ENCODE measurements around the gene PPM1J.

DNA sequence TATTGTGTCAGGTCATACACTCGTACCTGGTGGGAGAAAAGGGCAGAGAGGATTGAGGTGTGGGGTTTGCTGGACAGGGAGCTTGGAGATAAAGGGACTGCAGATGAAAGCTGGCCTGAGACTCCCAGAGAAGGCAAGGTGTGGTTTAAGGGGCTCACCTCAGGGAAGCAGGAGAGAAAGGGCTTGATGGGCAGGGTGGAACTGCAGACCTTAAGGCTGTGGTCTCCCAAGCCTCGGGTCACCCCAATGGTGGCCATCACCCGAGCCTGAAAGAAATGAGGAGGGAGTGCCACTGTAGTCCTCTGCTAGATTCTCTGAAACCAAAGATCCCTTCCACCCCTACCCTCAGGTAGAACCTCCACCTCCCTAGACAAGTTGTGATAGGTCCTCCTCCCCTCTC is 4.5 kb downstream of the PPM1J start:
- TF ChIP-seq, protein P1, sequence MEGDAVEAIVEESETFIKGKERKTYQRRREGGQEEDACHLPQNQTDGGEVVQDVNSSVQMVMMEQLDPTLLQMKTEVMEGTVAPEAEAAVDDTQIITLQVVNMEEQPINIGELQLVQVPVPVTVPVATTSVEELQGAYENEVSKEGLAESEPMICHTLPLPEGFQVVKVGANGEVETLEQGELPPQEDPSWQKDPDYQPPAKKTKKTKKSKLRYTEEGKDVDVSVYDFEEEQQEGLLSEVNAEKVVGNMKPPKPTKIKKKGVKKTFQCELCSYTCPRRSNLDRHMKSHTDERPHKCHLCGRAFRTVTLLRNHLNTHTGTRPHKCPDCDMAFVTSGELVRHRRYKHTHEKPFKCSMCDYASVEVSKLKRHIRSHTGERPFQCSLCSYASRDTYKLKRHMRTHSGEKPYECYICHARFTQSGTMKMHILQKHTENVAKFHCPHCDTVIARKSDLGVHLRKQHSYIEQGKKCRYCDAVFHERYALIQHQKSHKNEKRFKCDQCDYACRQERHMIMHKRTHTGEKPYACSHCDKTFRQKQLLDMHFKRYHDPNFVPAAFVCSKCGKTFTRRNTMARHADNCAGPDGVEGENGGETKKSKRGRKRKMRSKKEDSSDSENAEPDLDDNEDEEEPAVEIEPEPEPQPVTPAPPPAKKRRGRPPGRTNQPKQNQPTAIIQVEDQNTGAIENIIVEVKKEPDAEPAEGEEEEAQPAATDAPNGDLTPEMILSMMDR (conservative IDR thresholded peaks at IDR 0.05; ENCODE audit: low read depth, low read length), result no peak
- TF ChIP-seq EZH2 (IDR thresholded peaks at IDR 0.05; ENCODE audit: borderline replicate concordance, low read depth, low read length, poor library complexity, severe bottlenecking), result no peak
